Measurements from ENCODE around the gene ZNF540.
A peak's percentile ranks its signal among the peaks of the same experiment; 100 is the strongest.
"Not testable (repeated sequence)": the region's sequence is repeated elsewhere in the genome, so short reads cannot be mapped to it uniquely, and the experiment has no call there.

ZNF540 gene

DNA sequence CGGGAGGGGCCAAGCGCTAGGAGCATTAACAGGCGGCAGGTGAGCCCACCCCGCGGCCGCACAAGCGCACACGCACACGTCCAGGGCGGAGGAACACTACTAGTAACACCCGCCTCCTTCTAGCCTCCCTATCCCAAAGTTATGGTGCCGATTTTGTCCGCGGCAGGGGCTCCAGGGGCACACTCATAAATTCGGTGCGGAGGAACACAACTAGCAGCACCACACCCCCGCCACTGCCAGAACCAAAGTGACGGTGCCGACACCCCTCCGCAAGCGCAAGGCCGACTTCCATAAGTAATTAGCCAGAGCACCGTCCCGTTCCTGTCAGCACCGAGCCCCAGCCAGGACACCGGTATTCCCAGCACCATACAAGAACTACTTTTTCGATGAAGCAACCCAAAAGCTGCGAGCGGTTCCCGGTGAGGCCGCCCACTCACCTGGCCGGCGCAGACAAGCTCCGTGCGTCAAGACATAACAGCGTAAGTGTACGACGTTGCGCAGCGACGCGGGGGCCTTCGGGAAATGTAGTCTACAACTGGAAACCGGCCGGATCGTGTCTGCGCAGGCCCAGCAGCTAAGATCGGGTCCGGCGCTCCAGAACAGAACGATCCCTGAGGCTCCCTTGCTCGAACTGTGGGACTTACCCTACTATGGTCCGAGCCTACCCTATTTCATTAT lies at the start of gene ZNF540, which contains the start of gene ZNF571:
ZNF540 (plus strand) TSS at position 573 of the 678 bp plus-strand sequence. CDS start 3,572 bp downstream, outside the sequence.
ZNF571 (minus strand) TSS at position 489 of the 678 bp plus-strand sequence. CDS start 8,116 bp downstream, outside the sequence.
- DNase-seq = peak; percentile 86

DNA sequence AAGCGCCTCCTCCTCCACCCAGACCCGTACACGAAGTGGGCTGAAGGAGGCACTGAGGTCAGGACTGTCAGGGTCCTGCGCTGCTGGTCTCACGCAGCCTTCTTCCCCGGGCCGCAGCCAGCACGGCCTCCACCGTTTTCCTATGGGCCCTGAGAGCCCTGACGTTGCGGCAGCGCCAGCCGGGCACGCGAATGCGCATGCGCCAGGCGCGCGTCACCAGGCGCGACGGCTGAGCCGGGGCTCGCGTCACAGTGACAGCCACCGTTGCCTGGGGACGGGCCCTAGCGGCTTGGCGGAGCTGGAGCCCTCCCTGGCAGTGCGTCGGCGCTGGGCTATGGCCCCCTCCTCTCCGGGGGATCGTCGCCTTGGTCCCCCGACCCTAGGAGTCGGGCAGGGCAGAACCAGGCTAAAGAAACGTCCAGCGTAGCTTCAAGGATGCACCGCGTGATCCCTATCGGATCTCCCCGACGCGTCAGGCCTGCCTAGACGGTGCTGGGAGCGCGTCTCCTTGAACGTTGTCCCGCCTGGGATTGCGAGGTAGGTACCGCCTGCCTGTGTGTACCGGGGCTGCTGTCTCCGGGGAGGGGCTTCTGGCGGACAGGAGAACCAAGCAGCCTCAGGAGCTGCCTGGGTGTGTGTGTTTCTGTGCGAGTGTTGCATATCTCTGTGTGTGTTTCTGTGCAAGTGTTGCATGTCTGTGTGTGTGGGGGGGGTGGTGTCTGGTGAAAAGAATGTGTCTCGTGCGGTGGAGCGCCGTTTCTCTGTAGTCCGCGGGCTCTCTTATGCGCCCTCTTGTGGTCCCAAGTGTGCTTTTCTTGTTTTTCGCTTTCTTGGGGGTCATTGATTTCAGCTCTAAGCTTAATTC lies 43.3 kb upstream of the ZNF540 start:
- peak; percentile 60 for DNase-seq

DNA sequence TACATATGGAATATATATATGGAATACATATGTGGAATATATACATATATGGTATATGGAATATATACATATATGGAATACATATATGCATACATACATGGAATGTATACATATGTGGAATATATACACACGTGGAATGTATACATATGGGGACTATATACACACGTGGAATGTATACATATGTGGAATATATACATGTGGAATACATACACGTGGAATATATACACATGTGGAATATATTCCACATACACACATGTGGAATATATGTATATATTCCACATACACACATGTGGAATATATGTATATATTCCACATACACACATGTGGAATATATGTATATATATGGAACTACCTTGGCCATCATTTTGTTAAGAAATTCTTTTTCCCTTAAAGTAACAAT lies 31.2 kb upstream of the ZNF540 start:
- DNase-seq = no peak

DNA sequence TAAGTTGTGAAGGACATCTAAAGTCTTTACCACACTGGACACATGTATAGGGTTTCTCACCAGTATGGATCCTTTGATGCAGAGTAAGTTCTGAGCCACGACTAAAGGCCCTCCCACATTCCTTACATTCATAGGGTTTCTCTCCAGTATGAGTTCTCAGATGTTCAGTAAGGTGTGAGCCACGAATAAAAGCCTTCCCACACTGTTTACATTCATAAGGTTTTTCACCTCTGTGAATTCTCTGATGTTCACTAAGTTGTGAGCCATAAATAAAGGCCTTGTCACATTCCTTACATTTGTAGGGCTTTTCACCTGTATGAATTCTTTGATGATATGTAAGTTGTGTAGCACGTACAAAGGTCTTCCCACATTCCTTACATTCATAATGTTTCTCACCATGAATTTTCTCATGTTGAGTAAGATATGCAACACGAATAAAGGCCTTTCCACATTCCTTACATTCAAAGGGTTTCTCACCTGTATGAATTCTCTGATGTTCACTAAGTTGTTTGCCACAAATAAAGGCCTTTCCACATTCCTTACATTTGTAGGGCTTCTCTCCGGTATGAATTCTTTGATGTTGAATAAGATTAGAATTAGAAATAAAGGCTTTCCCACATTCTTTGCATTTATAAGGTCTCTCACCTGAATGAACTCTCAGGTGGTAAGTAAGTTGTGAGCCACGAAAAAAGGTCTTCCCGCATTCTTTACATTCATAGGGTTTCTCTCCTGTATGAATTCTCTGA lies 29.9 kb upstream of the ZNF540 start:
- DNase-seq = no peak

DNA sequence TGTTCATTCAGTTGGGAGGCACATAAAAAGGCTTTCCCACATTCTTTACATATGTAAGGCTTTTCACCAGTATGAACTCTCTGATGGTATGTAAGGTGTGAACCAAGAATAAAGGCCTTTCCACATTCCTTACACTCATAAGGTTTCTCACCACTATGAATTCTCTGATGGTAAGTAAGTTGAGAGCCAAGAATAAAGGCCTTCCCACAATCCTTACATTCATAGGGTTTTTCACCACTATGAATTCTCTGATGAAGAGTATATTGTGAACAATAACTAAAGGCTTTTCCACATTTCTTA lies 29.4 kb upstream of the ZNF540 start:
- no peak for DNase-seq

DNA sequence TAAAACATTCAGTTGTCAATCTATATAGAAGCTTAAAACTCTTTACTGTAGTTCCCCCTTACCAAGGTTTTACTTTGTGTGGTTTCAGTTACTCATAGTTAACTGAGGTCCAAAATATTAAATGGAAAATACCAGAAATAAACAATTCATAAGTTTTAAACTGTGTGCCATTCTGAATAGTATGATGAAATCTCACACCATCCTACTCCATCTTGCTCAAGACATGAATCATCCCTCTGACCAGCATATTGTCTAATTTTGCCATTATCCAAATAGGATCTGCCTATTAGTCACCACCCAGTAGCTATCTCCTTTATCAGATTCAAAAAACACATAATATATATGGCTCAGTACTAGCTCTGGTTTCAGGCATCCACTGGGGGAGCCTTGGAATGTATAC lies 22.5 kb upstream of the ZNF540 start:
- DNase-seq = no peak

GRCh38 chr19:37583340-37583739 lies 11.3 kb upstream of the ZNF540 start:
- no peak for DNase-seq

DNA sequence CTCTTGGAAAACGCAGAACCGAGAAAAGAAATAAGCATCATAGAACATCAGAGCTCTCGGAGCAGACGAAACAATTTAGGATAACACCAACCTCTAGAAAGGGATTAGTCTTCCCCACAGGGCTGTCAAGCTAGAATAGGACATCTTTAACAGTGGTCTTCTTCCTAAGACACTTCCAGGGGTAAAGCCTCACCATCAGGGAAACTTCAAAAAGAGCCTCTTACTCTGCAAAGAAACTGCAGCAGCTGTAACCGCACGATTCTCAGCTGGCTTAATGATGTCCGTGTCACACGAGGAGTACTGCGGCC lies 726 bp upstream of the ZNF540 start:
- no peak for DNase-seq

DNA sequence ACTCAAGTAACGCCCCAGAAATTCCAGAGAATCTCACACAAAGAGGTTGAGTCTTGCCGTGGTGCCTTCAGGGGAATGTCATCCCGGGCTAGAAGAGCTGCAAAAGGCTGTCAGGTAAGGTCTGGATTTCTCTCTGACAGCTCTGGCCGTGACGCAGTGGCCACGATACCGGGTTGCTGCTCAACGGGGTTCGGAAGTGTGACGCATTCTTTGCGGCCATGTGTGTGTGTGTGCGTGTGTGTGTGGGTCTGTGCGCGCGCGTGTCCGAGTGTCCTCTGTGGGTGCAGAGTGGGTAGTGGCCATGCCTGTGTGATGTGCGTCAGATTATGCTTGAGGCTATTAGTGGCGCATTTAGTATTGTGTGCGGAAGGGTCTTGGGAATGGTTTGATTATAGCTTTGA lies 306 bp downstream of the ZNF540 start:
- peak; percentile 63 for DNase-seq

GRCh38 chr19:37635076-37636056 lies 40.7 kb downstream of the ZNF540 start:
- no peak for DNase-seq

- DNase-seq = no peak
Measured at GRCh38 chr19:37654118-37654517, 59.4 kb downstream of the ZNF540 start.

DNA sequence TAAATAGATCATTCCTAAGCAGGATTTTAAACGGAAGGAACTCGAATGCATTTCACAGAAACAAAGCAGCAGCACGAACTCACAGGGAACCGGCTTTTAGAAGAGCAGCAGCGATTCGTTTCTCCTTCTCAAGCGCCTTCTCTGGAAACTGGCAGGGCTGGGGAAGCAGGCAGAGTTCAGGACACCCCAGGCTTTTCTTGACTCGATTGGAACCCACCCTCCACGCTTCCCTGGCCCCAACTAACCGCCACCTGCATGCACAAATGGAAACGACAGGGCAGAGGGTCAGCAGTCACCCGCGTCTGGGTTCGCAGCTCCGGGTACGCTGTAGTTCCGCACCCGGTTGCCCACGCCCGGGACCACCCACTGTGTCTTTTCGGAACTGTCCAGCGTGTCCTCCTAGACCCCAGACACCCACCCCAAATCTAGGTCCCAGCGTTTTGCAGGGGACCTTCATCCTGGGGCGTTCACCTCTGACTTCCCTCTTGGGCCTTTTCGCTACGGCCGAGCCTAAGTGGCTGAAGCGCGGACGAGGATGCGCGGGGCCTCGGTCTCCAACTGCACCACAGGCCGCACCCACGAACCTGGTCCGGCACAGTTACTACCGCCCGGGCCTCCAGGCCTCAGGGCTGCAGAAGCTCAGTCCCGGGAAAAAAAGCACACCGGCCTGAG lies 60.1 kb downstream of the ZNF540 start:
- no peak for DNase-seq

DNA sequence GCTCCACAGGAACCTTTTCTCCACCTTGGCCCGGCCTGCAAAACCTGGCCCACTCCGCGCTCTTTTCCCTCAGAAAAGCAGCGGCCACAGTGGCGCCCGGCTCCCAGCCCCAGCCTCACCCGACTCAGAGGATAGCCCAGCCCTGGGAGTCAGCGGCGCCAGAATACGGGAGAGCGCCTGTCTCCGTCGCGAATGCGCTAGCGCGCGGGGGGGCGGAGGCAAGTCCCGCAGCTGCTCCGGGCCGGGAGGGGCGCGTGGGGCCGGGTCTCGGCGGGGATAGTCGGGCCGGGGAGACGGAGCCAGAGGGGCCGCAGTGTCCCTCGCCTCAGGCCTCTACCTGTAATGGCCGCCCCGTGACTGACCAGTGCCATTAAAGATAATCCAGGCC lies 60.6 kb downstream of the ZNF540 start, which contains the start of gene ZFP30:
ZFP30 (minus strand) TSS at position 165 of the 388 bp plus-strand sequence. CDS start 7,643 bp downstream, outside the sequence.
- peak; percentile 85 for DNase-seq

GRCh38 chr19:37655689-37656371 lies 61.2 kb downstream of the ZNF540 start:
- peak; percentile 86 for DNase-seq

DNA sequence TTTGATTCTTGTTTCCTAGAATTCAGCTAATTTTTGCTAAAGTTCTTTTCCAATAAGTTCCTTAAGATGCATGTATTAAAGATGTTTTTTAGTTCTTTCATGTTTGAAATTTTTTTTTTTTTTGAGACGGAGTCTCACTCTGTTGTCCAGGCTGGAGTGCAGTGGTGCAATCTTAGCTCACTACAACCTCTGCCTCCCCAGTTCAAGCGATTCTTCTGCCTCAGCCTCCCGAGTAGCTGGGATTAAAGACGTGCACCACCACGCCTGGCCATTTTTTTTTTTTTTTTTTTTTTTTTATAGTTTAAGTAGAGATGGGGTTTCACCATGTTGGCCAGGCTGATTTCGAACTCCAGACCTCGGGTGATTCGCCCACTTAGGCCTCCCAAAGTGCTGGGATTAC lies 62.5 kb downstream of the ZNF540 start:
- DNase-seq = not testable (repeated sequence)

Measured in activated CD4-positive, CD25-positive, alpha-beta regulatory T cell treated with anti-CD3 and anti-CD28 coated beads, Interleukin-2, amount 50 U/mL, for 72 hours (primary cell).